ENCODE data around the gene FCMR.

Gene FCMR

GRCh38 chr1:206901944-206902343, 19.8 kb downstream of the FCMR start:
- DNase-seq (ENCODE audit: low read depth in 3 of 3) = no peak

GRCh38 chr1:206900149-206900548, 21.6 kb downstream of the FCMR start:
- DNase-seq (ENCODE audit: low read depth in 3 of 3) = no peak

- DNase-seq (ENCODE audit: low read depth in 3 of 3) = no peak
Observed at GRCh38 chr1:206899717-206900116, 22.0 kb downstream of the FCMR start.

GRCh38 chr1:206898915-206899431, 22.8 kb downstream of the FCMR start:
- DNase-seq (ENCODE audit: low read depth in 3 of 3) = no peak

- no peak for DNase-seq (ENCODE audit: low read depth in 3 of 3)
Observed at GRCh38 chr1:206898089-206898914, 23.4 kb downstream of the FCMR start.

- DNase-seq (ENCODE audit: low read depth in 3 of 3) = no peak
Observed at GRCh38 chr1:206897175-206897574, 24.6 kb downstream of the FCMR start, which contains the start of gene IL24. Gene IL24, plus strand, starts transcription at chr1:206897443. Its CDS starts 390 bp downstream, at chr1:206897833.

GRCh38 chr1:206896261-206896660, 25.5 kb downstream of the FCMR start:
- no peak for DNase-seq (ENCODE audit: low read depth in 3 of 3)

- no peak for DNase-seq (ENCODE audit: low read depth in 3 of 3)
Observed at GRCh38 chr1:206895837-206896242, 25.9 kb downstream of the FCMR start.

GRCh38 chr1:206895325-206895724, 26.4 kb downstream of the FCMR start:
- no peak for DNase-seq (ENCODE audit: low read depth in 3 of 3)

- no peak for DNase-seq (ENCODE audit: low read depth in 3 of 3)
Observed at GRCh38 chr1:206893380-206893779, 28.4 kb downstream of the FCMR start.

- DNase-seq (ENCODE audit: low read depth in 3 of 3) = no peak
Observed at GRCh38 chr1:206892351-206892984, 29.3 kb downstream of the FCMR start.

GRCh38 chr1:206891412-206891811, 30.3 kb downstream of the FCMR start:
- DNase-seq (ENCODE audit: low read depth in 3 of 3) = no peak

GRCh38 chr1:206890125-206891060, 31.3 kb downstream of the FCMR start:
- DNase-seq (ENCODE audit: low read depth in 3 of 3) = no peak

- no peak for DNase-seq (ENCODE audit: low read depth in 3 of 3)
Observed at GRCh38 chr1:206887701-206888100, 34.0 kb downstream of the FCMR start.

GRCh38 chr1:206886831-206887230, 34.9 kb downstream of the FCMR start:
- DNase-seq (ENCODE audit: low read depth in 3 of 3) = no peak

GRCh38 chr1:206885341-206886060, 36.2 kb downstream of the FCMR start:
- no peak for DNase-seq (ENCODE audit: low read depth in 3 of 3)

- no peak for DNase-seq (ENCODE audit: low read depth in 3 of 3)
Observed at GRCh38 chr1:206883876-206884275, 37.9 kb downstream of the FCMR start.

- DNase-seq (ENCODE audit: low read depth in 3 of 3) = no peak
Observed at GRCh38 chr1:206883160-206883559, 38.6 kb downstream of the FCMR start.

- DNase-seq (ENCODE audit: low read depth in 3 of 3) = no peak
Observed at GRCh38 chr1:206882555-206882954, 39.2 kb downstream of the FCMR start.

- DNase-seq (ENCODE audit: low read depth in 3 of 3) = no peak
Observed at GRCh38 chr1:206880314-206880713, 41.4 kb downstream of the FCMR start.

- no peak for DNase-seq (ENCODE audit: low read depth in 3 of 3)
Observed at GRCh38 chr1:206878456-206878855, 43.3 kb downstream of the FCMR start.
